Measurements from ENCODE around the gene GLO1.

Gene GLO1

GRCh38 chr6:38695227-38695900 is 7.6 kb downstream of the GLO1 start:
- no peak for DNase-seq (ENCODE audit: low read depth)
- no peak overlapping the region for H3K4me3 ChIP-seq (ENCODE audit: low read length)
- no peak for TF ChIP-seq CTCF (conservative IDR thresholded peaks at IDR 0.05; ENCODE audit: low read length)

- H3K4me3 ChIP-seq (ENCODE audit: low read length) = no peak overlapping the region
- no peak for DNase-seq (ENCODE audit: low read depth)
- TF ChIP-seq CTCF (conservative IDR thresholded peaks at IDR 0.05; ENCODE audit: low read length) = no peak
Observed at GRCh38 chr6:38688579-38689087, 14.3 kb downstream of the GLO1 start.

DNA sequence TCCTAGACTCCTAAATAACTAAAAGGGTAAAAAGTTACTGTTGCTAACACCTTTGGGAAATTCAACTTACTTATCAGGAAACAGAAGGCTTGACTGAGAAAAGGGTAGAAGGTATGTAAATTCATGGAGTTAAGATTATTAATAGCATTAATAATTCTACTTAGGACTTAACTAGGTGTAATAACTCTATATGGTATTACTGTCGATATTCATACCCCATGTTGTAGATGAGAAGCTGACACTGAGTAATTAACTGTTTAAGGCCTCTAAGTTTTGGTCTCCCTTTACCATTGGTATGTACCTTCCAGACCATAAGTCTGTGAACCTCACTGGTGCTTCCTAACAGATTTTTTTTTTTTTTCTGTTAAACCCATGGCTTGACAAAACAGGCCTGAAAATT is 15.4 kb downstream of the GLO1 start:
- no peak overlapping the region for H3K4me3 ChIP-seq (ENCODE audit: low read length)
- TF ChIP-seq CTCF (conservative IDR thresholded peaks at IDR 0.05; ENCODE audit: low read length) = no peak
- DNase-seq (ENCODE audit: low read depth) = no peak

- no peak overlapping the region for H3K4me3 ChIP-seq (ENCODE audit: low read length)
- DNase-seq (ENCODE audit: low read depth) = no peak
- TF ChIP-seq CTCF (conservative IDR thresholded peaks at IDR 0.05; ENCODE audit: low read length) = no peak
Observed at GRCh38 chr6:38687043-38687353, 15.9 kb downstream of the GLO1 start.

GRCh38 chr6:38686270-38687042 is 16.5 kb downstream of the GLO1 start:
- no peak overlapping the region for H3K4me3 ChIP-seq (ENCODE audit: low read length)
- DNase-seq (ENCODE audit: low read depth) = peak; percentile 1
- TF ChIP-seq CTCF (conservative IDR thresholded peaks at IDR 0.05; ENCODE audit: low read length) = no peak

DNA sequence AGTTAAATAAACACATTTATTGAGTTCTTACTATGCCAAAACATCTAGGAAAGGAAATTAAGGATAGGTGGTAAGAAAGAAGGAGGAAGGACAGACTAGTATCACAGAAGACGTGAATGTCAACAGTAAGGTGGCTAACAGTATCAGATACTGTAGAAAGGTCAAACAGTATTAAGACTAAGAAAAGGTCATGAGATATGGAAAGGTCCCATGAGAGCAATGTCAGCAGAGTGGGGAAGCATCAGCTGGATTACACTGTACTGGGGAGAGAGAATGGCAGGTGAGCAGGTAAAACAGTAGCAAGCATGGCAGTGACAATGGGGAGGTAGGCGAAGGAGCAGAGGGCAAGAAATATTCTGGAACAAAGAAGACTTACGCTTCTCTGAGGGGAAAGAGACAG is 18.0 kb downstream of the GLO1 start:
- TF ChIP-seq CTCF (conservative IDR thresholded peaks at IDR 0.05; ENCODE audit: low read length) = no peak
- H3K4me3 ChIP-seq (ENCODE audit: low read length) = no peak overlapping the region
- no peak for DNase-seq (ENCODE audit: low read depth)

DNA sequence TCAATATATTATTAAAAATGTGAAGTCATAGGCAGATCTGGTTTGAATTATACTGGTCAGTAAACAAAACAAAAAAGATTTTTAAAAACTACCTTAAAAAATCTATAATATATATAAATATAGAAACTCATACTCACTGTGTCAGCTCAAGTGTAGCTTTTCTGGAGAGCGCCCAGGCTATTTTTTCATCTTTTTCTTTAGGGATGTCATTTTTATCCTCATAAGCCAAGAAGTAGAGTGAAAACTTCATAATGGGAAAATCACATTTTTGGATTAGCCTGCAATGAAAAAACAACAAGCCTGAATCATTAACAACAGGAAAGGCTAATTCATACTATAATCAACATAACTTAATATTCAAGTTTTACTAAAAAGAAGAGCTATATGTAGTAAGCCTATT is 18.7 kb downstream of the GLO1 start:
- no peak for TF ChIP-seq CTCF (conservative IDR thresholded peaks at IDR 0.05; ENCODE audit: low read length)
- no peak for DNase-seq (ENCODE audit: low read depth)

More for the DNA sequence above, 18.7 kb downstream of the GLO1 start:
- H3K4me3 ChIP-seq (ENCODE audit: low read length) = no peak overlapping the region
